Measurements from ENCODE around the gene BCAP31.
"Not testable (repeated sequence)": the region's sequence is repeated elsewhere in the genome, so short reads cannot be mapped to it uniquely, and the experiment has no call there.

DNA sequence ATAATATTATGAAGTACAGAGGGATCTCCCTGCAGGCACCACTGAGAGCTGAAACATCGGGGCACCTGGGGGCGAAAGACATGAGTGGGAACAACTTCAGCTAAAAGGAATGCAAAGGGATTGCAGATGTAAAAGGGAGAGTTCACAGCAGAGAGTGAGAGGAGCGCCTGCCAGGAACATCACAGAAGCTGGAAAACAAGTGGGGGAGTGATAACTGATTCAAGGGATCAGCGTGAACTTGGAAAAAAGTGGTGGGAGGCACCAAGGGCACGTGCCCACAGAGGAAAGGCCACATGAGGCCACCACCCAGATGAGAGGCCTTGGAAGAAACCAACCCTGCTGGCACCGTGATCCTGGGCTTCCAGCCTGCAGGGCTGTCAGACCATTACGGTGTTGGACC, 24.8 kb upstream of the BCAP31 start:
- TF ChIP-seq, protein P1, sequence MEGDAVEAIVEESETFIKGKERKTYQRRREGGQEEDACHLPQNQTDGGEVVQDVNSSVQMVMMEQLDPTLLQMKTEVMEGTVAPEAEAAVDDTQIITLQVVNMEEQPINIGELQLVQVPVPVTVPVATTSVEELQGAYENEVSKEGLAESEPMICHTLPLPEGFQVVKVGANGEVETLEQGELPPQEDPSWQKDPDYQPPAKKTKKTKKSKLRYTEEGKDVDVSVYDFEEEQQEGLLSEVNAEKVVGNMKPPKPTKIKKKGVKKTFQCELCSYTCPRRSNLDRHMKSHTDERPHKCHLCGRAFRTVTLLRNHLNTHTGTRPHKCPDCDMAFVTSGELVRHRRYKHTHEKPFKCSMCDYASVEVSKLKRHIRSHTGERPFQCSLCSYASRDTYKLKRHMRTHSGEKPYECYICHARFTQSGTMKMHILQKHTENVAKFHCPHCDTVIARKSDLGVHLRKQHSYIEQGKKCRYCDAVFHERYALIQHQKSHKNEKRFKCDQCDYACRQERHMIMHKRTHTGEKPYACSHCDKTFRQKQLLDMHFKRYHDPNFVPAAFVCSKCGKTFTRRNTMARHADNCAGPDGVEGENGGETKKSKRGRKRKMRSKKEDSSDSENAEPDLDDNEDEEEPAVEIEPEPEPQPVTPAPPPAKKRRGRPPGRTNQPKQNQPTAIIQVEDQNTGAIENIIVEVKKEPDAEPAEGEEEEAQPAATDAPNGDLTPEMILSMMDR (conservative IDR thresholded peaks at IDR 0.05; ENCODE audit: low read length): not testable (repeated sequence)
- not testable (repeated sequence) for TF ChIP-seq EZH2phosphoT487 (IDR thresholded peaks at IDR 0.05; ENCODE audit: borderline replicate concordance, low read depth, low read length)

All from OCI-LY7 (cell line).